ENCODE measurements around the gene RASGEF1C. TPM values are rescaled to one million over a fixed set of nuclear protein-coding genes. Genes with fewer than 3 reads are reported as not detected.

The RASGEF1C gene
- total and polyA plus RNA-seq, 2 of the 13 experiments (the other 11 are each of a cell fraction or from before 2014, with no cell fraction given) = not detected

- no peak for TF ChIP-seq PRDM15 (CRISPR knock-in tag; IDR thresholded peaks at IDR 0.05)
- TF ChIP-seq HNF1A (IDR thresholded peaks at IDR 0.05; ENCODE audit: low read depth) = no peak
- no peak for TF ChIP-seq HNF1A (CRISPR knock-in tag; IDR thresholded peaks at IDR 0.05; ENCODE audit: borderline replicate concordance)
- no peak for TF ChIP-seq KDM3A (CRISPR knock-in tag; IDR thresholded peaks at IDR 0.05; ENCODE audit: low read depth)
- no peak for TF ChIP-seq YEATS2 (CRISPR knock-in tag; IDR thresholded peaks at IDR 0.05; ENCODE audit: borderline replicate concordance)
- no peak for TF ChIP-seq ZNF235 (CRISPR knock-in tag; IDR thresholded peaks at IDR 0.05; ENCODE audit: borderline replicate concordance)
Observed at GRCh38 chr5:180154821-180155364, 54.1 kb downstream of the RASGEF1C start (continued).
